Thyroid gland (tissue), 4 donors: ENCODE data around the gene LAMC2. TPM values are rescaled to one million over a fixed set of nuclear protein-coding genes. Genes with fewer than 3 reads are reported as not detected.

Experiments used
- DNase-seq, 2 donors: peaks; one replicate each; pipeline ENCODE4 v3.0.0-alpha.2; 2019
- H3K27ac ChIP-seq, 3 donors: fragments of 200-600 bp; sonication (generic); 1 replicate in 2 of 3; 2 replicates in 1 of 3; pipeline ENCODE4 v1.5.1; 2016 to 2019; ENCODE audit warnings: mild to moderate bottlenecking in 1 of 3, moderate library complexity in 1 of 3
- H3K27me3 ChIP-seq: fragments of 200-600 bp; sonication (generic); one replicate; pipeline ENCODE4 v1.5.1; 2019
- H3K36me3 ChIP-seq, 2 donors: fragments of 200-600 bp; sonication (generic); one replicate each; pipeline ENCODE4 v1.5.1; 2016 to 2019
- H3K4me1 ChIP-seq, 2 donors: fragments of 200-600 bp; sonication (generic); one replicate each; pipeline ENCODE4 v1.5.1; 2017 to 2019
- H3K4me3 ChIP-seq, 3 donors: fragments of 200-600 bp; sonication (generic); replicated peaks in 1 of 3; 1 replicate in 2 of 3; 2 replicates in 1 of 3; pipeline ENCODE4 v1.5.1; 2016; ENCODE audit warnings: mild to moderate bottlenecking in 1 of 3
- H3K9me3 ChIP-seq: fragments of 200-600 bp; sonication (generic); one replicate; pipeline ENCODE4 v1.5.1; 2017
- POLR2A ChIP-seq, 2 donors: fragments of 450-650 bp; IDR thresholded peaks; one replicate each; pipeline ENCODE4 v1.6.1; 2017; ENCODE audit warnings: antibody characterized with exemption in 2 of 2, mild to moderate bottlenecking in 2 of 2, moderate library complexity in 1 of 2
- WGBS, 2 donors: methylation state at CpG; one replicate each; pipeline ENCODE4 v1.1.5; 2017; 5-methylcytosine and 5-hydroxymethylcytosine counted together
- intact Hi-C: fragments of 100-400 bp; cut with DNase I; formaldehyde crosslinking; loops from one replicate; pipeline ENCODE4 v1.15.1; 2023
- total RNA-seq, 4 donors: library from RNA; depleted of rRNA; stranded (reverse); fragments of >200 nt; gene quantifications; one replicate each; pipeline ENCODE4 v1.2.3, GENCODE V29; 2016
- TF ChIP-seq, protein P1 (sequence below), 6 experiments: fragments of 200-600 bp in 3 of 6; fragments of 450-650 bp in 3 of 6; sonication (generic) in 3 of 6; IDR thresholded peaks; one replicate each; pipeline ENCODE4 v1.5.1; 2016 to 2019; ENCODE audit warnings: antibody characterized with exemption in 6 of 6, mild to moderate bottlenecking in 2 of 6, inconsistent platforms in 1 of 6, moderate library complexity in 1 of 6

Gene LAMC2
- total RNA-seq, 4 donors from 2014 or later, result 24.3 to 53.4 (median 27.9) TPM

GRCh38 chr1:183231545-183231944 lies 45.5 kb downstream of the LAMC2 start:
- H3K27ac ChIP-seq, result no peak overlapping the region
- intact Hi-C loops, result loop anchor here (5.0 to 10.0 kb wide), 2 partner anchors 47 to 274 kb away; partner anchors contain the start of gene LAMC2
- WGBS, 2 donors, result 97% methylated on average over 1 of the region's 1 CpG

DNA sequence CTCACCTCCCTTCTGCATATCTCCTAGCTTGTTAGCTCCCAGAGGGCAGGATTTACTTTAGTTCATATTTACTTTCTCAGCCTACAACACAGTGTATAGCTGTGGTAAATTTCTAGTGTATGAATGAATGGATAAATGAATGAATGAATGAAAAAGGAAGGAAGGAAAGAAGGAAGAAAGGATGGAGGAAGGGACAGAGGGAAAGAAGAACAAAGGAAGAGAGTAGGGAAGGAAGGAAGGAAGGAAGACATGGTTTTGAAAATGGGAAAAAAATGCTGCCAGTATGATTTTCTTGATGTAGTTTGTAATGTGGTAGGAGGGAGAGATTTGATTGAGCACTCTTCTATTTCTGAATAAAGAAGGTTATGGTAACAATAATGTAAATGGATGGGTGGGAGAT lies 47.0 kb downstream of the LAMC2 start:
- Histone ChIP-seq H3K4me1 (peaks cover 14 to 16% of the 10 kb centered on the region in 2 donors), H3K36me3 (no peaks in the 10 kb centered on the region), H3K4me3 (no peak overlapping the region), H3K27ac (peak overlapping the region in 2 of 3 donors; percentile 9 to 91), H3K27me3 (no peaks in the 10 kb centered on the region), H3K9me3 (no peaks in the 10 kb centered on the region)
- intact Hi-C loops, result loop anchor here (5.0 to 10.0 kb wide), 2 partner anchors 48 to 276 kb away; partner anchors contain the start of gene LAMC2
- DNase-seq, result no peak
- TF ChIP-seq POLR2A (IDR thresholded peaks at IDR 0.05), result no peak
- TF ChIP-seq, protein P1, sequence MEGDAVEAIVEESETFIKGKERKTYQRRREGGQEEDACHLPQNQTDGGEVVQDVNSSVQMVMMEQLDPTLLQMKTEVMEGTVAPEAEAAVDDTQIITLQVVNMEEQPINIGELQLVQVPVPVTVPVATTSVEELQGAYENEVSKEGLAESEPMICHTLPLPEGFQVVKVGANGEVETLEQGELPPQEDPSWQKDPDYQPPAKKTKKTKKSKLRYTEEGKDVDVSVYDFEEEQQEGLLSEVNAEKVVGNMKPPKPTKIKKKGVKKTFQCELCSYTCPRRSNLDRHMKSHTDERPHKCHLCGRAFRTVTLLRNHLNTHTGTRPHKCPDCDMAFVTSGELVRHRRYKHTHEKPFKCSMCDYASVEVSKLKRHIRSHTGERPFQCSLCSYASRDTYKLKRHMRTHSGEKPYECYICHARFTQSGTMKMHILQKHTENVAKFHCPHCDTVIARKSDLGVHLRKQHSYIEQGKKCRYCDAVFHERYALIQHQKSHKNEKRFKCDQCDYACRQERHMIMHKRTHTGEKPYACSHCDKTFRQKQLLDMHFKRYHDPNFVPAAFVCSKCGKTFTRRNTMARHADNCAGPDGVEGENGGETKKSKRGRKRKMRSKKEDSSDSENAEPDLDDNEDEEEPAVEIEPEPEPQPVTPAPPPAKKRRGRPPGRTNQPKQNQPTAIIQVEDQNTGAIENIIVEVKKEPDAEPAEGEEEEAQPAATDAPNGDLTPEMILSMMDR (IDR thresholded peaks at IDR 0.05), result no peak

More at GRCh38 chr1:183231545-183231944, 45.5 kb downstream of the LAMC2 start:
- DNase-seq, result no peak
- Histone ChIP-seq H3K4me3 (no peak overlapping the region), H3K36me3 (no peaks in the 10 kb centered on the region), H3K27me3 (no peaks in the 10 kb centered on the region), H3K4me1 (peaks cover 14 to 23% of the 10 kb centered on the region in 2 donors), H3K9me3 (no peaks in the 10 kb centered on the region)
- no peak for TF ChIP-seq POLR2A (IDR thresholded peaks at IDR 0.05)
- TF ChIP-seq, protein P1 (IDR thresholded peaks at IDR 0.05), result no peak

- DNase-seq, result peak; percentile 87 to 88
- Histone ChIP-seq H3K4me1 (peaks cover 14 to 16% of the 10 kb centered on the region in 2 donors), H3K4me3 (no peak overlapping the region), H3K27ac (peak overlapping the region; percentile 89 to 94 (median 91)), H3K27me3 (no peaks in the 10 kb centered on the region), H3K9me3 (no peaks in the 10 kb centered on the region), H3K36me3 (no peaks in the 10 kb centered on the region)
- 22 to 25% methylated on average over 14 to 15 of the region's 15 CpGs for WGBS, 2 donors
- TF ChIP-seq, protein P1 (IDR thresholded peaks at IDR 0.05), result peak; percentile 55 to 80 (median 68)
- peak in 1 of 2 donors; percentile 50 for TF ChIP-seq POLR2A (IDR thresholded peaks at IDR 0.05)
- intact Hi-C loops, result loop anchor here (5.0 to 10.0 kb wide), 2 partner anchors 50 to 278 kb away; partner anchors contain the start of gene LAMC2
These were observed 48.8 kb downstream of the LAMC2 start for GRCh38 chr1:183234660-183235476.

DNA sequence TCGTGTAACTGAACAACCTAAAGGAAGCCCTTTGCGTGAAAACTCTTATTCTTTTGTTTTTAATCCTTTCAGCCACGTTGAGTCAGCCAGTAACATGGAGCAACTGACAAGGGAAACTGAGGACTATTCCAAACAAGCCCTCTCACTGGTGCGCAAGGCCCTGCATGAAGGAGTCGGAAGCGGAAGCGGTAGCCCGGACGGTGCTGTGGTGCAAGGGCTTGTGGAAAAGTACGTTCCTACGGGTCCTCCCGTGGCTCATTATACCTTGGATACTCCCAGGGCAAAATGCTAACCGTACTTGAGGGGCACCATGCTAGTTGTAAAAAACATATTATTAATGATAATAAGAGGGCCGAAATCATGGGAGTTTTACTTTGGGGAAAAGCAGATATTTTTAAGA lies 49.4 kb downstream of the LAMC2 start:
- Histone ChIP-seq H3K36me3 (no peaks in the 10 kb centered on the region), H3K27me3 (no peaks in the 10 kb centered on the region), H3K4me1 (peaks cover 14 to 16% of the 10 kb centered on the region in 2 donors), H3K27ac (peak overlapping the region; percentile 89 to 94 (median 91)), H3K9me3 (no peaks in the 10 kb centered on the region), H3K4me3 (no peak overlapping the region)
- peak; percentile 30 to 37 for DNase-seq
- intact Hi-C loops, result loop anchor here (10.0 kb wide), 1 partner anchor 51 kb away; the partner anchor contains the start of gene LAMC2
- TF ChIP-seq, protein P1 (IDR thresholded peaks at IDR 0.05), result no peak
- peak in 1 of 2 donors; percentile 24 for TF ChIP-seq POLR2A (IDR thresholded peaks at IDR 0.05)
- WGBS, 2 donors, result 75 to 78% methylated on average over 14 of the region's 14 CpGs
